Activated CD8-positive, alpha-beta T cell treated with anti-CD3 and anti-CD28 coated beads, Interleukin-2, amount 10 ng/mL, durations not matched to agents 7 days and 5 days (primary cell): Measurements from ENCODE around the gene ARHGAP26. TPM values are rescaled to one million over a fixed set of nuclear protein-coding genes. Genes with fewer than 3 reads are reported as not detected.
"Not testable (repeated sequence)": the region's sequence is repeated elsewhere in the genome, so short reads cannot be mapped to it uniquely, and the experiment has no call there.

ENCODE experiments used
- ATAC-seq: fragments of 150-1000 bp; cut with Tn5 transposase; one replicate; pipeline ENCODE4 v1.10.0; 2021; ENCODE audit warnings: moderate library complexity
- CTCF ChIA-PET: fragments of 350-600 bp; sonication (Branson Sonifier 250); formaldehyde crosslinking; loops from one replicate; lab custom pipeline; 2021; ENCODE audit warnings: antibody characterized with exemption; lab: Charles Lee
- POLR2A ChIA-PET: fragments of 350-600 bp; sonication (Branson Sonifier 250); formaldehyde crosslinking; loops from one replicate; lab custom pipeline; 2021; ENCODE audit warnings: antibody characterized with exemption; lab: Charles Lee
- DNase-seq: peaks from one replicate; pipeline ENCODE4 v3.0.0-alpha.2; 2020
- H3K27ac Mint-ChIP-seq: one replicate; pipeline ENCODE4 v1.8.0; 2021; ENCODE audit warnings: mild to moderate bottlenecking, mixed read lengths
- H3K27me3 Mint-ChIP-seq: one replicate; pipeline ENCODE4 v1.8.0; 2021; ENCODE audit warnings: low read depth, mixed read lengths
- H3K36me3 Mint-ChIP-seq: one replicate; pipeline ENCODE4 v1.8.0; 2021; ENCODE audit warnings: low read depth, mixed read lengths
- H3K4me1 Mint-ChIP-seq: one replicate; pipeline ENCODE4 v1.8.0; 2021; ENCODE audit warnings: low read depth, mixed read lengths
- H3K4me3 Mint-ChIP-seq: one replicate; pipeline ENCODE4 v1.8.0; 2021; ENCODE audit warnings: mild to moderate bottlenecking, mixed read lengths
- H3K9me3 Mint-ChIP-seq: one replicate; pipeline ENCODE4 v1.8.0; 2022; ENCODE audit warnings: mixed read lengths; ENCODE audit not compliant: insufficient read depth
- total RNA-seq, 2 experiments: library from RNA; stranded (reverse); gene quantifications; one replicate each; pipeline ENCODE4 v1.2.3, GENCODE V29; 2021

Gene ARHGAP26
- total RNA-seq, 2 experiments from 2014 or later, result 25.4 to 30.3 TPM

DNA sequence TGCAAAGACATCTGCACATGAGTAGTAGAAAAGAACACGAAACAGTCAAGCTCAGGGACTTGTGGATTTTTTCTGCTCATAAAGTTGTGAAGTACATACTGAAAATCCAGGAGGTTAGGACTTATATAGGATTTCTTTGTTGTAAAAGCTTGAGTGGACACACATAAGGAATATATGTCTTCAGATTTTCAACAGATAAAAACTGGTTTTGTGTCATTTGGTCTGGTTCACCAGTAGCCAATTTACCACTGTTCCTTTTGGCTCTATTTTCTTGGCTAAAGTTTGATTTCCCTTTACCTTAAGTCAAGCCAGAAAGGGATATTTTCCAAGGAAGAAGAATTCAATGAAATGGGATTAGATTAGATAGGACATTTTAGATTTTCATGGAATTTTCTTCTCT, 429.0 kb downstream of the ARHGAP26 start:
- Mint-ChIP-seq H3K4me3 (no peak overlapping the region), H3K27ac (no peak overlapping the region), H3K4me1 (peaks cover 8% of the 10 kb centered on the region), H3K27me3 (no peaks in the 10 kb centered on the region), H3K9me3 (peaks cover 16% of the 10 kb centered on the region), H3K36me3 (peaks cover 15% of the 10 kb centered on the region)
- ChIA-PET CTCF (no interaction called here), POLR2A (no interaction called here)
- ATAC-seq (no peak), DNase-seq (no peak)

- CTCF ChIA-PET, result interaction anchor here (0.6 kb wide), 1 partner anchor 598 kb away, joined by 3 read pairs; no protein-coding TSS in a partner anchor
- no peaks in the 10 kb centered on the region for H3K27me3 Mint-ChIP-seq
- no peak overlapping the region for H3K4me3 Mint-ChIP-seq
- DNase-seq (no peak), ATAC-seq (no peak)
- peaks cover 8% of the 10 kb centered on the region for H3K4me1 Mint-ChIP-seq
- peaks cover 16% of the 10 kb centered on the region for H3K9me3 Mint-ChIP-seq
- no peak overlapping the region for H3K27ac Mint-ChIP-seq
- POLR2A ChIA-PET, result no interaction called here
- H3K36me3 Mint-ChIP-seq, result peaks cover 15% of the 10 kb centered on the region
These were observed 429.7 kb downstream of the ARHGAP26 start for GRCh38 chr5:143199843-143200242.

- Mint-ChIP-seq H3K9me3 (peaks cover 16% of the 10 kb centered on the region), H3K36me3 (peaks cover 15% of the 10 kb centered on the region), H3K4me1 (peaks cover 8% of the 10 kb centered on the region), H3K27me3 (no peaks in the 10 kb centered on the region), H3K27ac (no peak overlapping the region), H3K4me3 (no peak overlapping the region)
- ATAC-seq (peak; percentile 53), DNase-seq (no peak)
- ChIA-PET CTCF (no interaction called here), POLR2A (no interaction called here)
These were observed 430.7 kb downstream of the ARHGAP26 start for GRCh38 chr5:143200781-143201398.

- peaks cover 15% of the 10 kb centered on the region for H3K36me3 Mint-ChIP-seq
- CTCF ChIA-PET, result no interaction called here
- H3K27ac Mint-ChIP-seq, result no peak overlapping the region
- no peak overlapping the region for H3K4me3 Mint-ChIP-seq
- POLR2A ChIA-PET, result no interaction called here
- peaks cover 16% of the 10 kb centered on the region for H3K9me3 Mint-ChIP-seq
- no peaks in the 10 kb centered on the region for H3K27me3 Mint-ChIP-seq
- DNase-seq (no peak), ATAC-seq (no peak)
- H3K4me1 Mint-ChIP-seq, result peaks cover 13% of the 10 kb centered on the region
These were observed 431.4 kb downstream of the ARHGAP26 start for GRCh38 chr5:143201589-143201988.

DNA sequence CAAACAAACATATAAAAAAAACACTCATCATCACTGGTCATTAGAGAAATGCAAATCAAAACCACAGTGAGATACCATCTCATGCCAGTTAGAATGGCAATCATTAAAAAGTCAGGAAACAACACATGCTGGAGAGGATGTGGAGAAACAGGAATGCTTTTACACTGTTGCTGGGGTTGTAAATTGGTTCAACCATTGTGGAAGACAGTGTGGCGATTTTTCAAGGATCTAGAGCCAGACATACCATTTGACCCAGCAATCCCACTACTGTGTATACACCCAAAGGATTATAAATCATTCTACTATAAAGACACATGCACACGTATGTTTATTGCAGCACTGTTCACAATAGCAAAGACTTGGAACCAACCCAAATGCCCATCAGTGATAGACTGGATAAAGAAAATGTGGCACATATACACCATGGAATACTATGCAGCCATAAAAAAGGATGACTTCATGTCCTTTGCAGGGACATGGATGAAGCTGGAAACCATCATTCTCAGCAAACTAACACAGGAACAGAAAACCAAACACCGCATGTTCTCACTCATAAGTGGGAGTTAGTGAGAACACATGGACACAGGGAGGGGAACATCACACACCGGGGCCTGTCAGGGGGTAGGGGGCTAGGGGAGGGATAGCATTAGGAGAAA, 433.3 kb downstream of the ARHGAP26 start:
- DNase-seq, ATAC-seq, H3K9me3 Mint-ChIP-seq, H3K4me3 Mint-ChIP-seq, CTCF ChIA-PET, H3K27me3 Mint-ChIP-seq, POLR2A ChIA-PET, H3K27ac Mint-ChIP-seq, H3K4me1 Mint-ChIP-seq: not testable (repeated sequence)
- H3K36me3 Mint-ChIP-seq, result peaks cover 10% of the 10 kb centered on the region

DNA sequence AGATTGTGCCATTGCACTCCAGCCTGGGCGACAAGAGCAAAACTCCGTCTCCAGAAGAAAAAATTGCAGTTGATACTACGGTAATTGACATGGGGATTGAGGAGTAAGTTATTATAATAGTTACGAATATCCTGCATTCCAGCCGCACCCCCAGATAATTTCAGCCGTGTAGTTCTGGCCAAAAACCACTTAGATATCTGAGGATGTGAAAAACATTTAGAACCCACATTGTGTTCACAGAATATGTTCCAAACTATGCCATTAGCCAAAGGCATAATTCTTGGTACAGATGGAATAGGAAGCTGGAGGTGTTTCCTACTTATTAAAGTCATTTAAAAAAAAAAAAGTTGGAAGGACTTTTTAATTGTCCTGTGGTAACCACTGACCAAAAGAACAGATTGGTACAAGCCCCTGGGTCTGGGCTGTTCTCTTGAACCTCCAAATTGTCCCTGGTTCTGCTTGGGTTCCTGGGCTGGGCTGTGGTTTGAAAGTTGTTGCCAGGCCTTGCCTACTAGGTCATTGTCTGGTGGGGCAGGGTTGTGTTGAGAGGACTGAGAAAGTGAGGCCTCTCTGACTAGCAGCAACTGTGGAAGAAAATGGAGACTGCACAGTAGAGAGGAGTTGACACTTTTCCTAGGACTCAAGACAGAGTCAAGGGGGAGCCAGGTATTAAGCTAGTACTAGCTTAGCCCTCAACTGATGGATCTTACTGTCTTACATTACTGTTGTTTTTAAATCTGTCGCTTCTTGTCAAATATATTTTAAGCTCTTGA, 434.5 kb downstream of the ARHGAP26 start:
- ATAC-seq, result no peak
- Mint-ChIP-seq H3K4me1 (peaks cover 9% of the 10 kb centered on the region), H3K4me3 (no peak overlapping the region), H3K27ac (no peak overlapping the region), H3K9me3 (peaks cover 5% of the 10 kb centered on the region), H3K36me3 (peaks cover 13% of the 10 kb centered on the region), H3K27me3 (no peaks in the 10 kb centered on the region)
- DNase-seq, result no peak
- CTCF ChIA-PET, result interaction anchor here (1.1 to 1.3 kb wide), 2 partner anchors 15 to 191 kb away, joined by 5 read pairs; no protein-coding TSS in a partner anchor
- POLR2A ChIA-PET, result interaction anchor here (1.4 kb wide), 1 partner anchor 24 kb away, joined by 4 read pairs; no protein-coding TSS in a partner anchor

- DNase-seq (no peak), ATAC-seq (no peak)
- H3K36me3 Mint-ChIP-seq, result peaks cover 13% of the 10 kb centered on the region
- no peak overlapping the region for H3K27ac Mint-ChIP-seq
- CTCF ChIA-PET, result interaction anchor here (1.1 to 1.3 kb wide), 2 partner anchors 14 to 192 kb away, joined by 5 read pairs; no protein-coding TSS in a partner anchor
- H3K4me3 Mint-ChIP-seq, result no peak overlapping the region
- POLR2A ChIA-PET, result interaction anchor here (1.4 kb wide), 1 partner anchor 24 kb away, joined by 4 read pairs; no protein-coding TSS in a partner anchor
- peaks cover 9% of the 10 kb centered on the region for H3K4me1 Mint-ChIP-seq
- H3K9me3 Mint-ChIP-seq, result peaks cover 5% of the 10 kb centered on the region
- no peaks in the 10 kb centered on the region for H3K27me3 Mint-ChIP-seq
These were observed 435.2 kb downstream of the ARHGAP26 start for GRCh38 chr5:143205386-143205785.

- POLR2A ChIA-PET, result no interaction called here
These were observed 435.7 kb downstream of the ARHGAP26 start for GRCh38 chr5:143205883-143206195.

DNA sequence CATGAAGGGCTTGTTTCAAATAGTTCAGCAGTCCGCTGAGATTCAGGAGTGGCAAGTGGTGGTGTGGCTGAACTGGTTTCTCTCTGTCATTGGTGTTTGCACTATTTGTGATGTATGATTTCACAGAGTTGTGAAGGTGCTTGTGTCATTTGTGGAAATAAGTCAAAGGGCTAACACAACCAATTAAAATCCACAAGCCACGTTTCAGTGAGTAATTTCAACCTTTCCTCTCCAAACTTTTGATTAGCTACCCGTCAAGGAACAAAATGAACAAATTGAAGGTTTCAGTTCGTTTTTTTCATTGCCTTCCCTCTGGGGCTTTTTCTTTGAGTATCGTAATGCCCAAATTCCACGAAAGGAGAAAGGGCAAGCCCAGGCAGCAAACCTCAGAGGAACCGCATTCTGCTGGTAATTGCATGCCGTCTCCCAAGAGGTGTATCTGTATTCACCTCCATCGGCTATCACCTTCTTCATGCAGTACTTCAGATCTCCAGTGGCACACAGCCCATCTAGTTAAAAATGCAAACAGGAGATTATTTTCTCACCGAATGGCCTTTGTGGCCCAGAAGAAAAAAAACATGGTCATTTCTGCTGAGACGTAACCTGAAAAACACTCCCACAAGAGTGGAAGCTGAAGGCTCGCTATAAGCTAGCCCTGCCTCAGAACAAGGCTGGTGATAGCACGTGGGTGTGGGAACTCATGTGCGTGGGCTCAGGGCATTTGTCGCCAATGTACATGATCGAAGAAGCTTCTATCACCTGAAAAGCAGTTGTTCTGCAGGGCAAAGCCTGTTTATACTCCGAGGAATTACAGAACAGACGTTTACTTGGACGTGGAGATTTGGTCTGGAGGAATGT, 436.2 kb downstream of the ARHGAP26 start:
- Mint-ChIP-seq H3K4me3 (no peak overlapping the region), H3K27ac (no peak overlapping the region)
- CTCF ChIA-PET, result interaction anchor here (1.2 kb wide), 1 partner anchor 20 kb away, joined by 3 read pairs; no protein-coding TSS in a partner anchor

More at GRCh38 chr5:143205883-143206195, 435.7 kb downstream of the ARHGAP26 start:
- CTCF ChIA-PET, result interaction anchor here (1.1 to 1.3 kb wide), 3 partner anchors 14 to 192 kb away, joined by 3 to 5 read pairs (median 5); no protein-coding TSS in a partner anchor
- H3K4me3 Mint-ChIP-seq, result no peak overlapping the region
- peaks cover 5% of the 10 kb centered on the region for H3K9me3 Mint-ChIP-seq
- ATAC-seq (no peak), DNase-seq (no peak)
- H3K36me3 Mint-ChIP-seq, result peaks cover 13% of the 10 kb centered on the region
- no peak overlapping the region for H3K27ac Mint-ChIP-seq
- no peaks in the 10 kb centered on the region for H3K27me3 Mint-ChIP-seq
- H3K4me1 Mint-ChIP-seq, result peaks cover 7% of the 10 kb centered on the region

DNA sequence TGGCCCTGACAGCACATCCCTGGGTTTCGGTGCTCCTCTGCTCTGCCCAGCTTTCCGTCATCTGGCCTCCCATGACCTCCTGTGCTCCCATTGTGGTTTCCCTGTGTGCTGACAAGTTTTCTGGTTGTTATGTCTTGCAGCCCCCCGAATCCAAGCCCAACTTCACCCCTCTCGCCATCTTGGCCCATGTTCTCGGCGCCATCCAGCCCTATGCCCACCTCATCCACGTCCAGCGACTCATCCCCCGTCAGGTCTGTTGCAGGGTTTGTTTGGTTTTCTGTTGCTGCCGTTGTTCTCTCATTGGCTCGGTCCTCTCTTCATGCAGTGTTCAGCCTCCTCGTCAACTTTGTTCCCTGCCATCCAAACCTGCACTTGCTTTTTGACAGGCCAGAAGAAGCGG, 436.9 kb downstream of the ARHGAP26 start:
- ATAC-seq (no peak), DNase-seq (no peak)
- H3K9me3 Mint-ChIP-seq, result no peaks in the 10 kb centered on the region
- no peaks in the 10 kb centered on the region for H3K27me3 Mint-ChIP-seq
- no peak overlapping the region for H3K4me3 Mint-ChIP-seq
- CTCF ChIA-PET, result interaction anchor here (1.2 kb wide), 1 partner anchor 19 kb away, joined by 3 read pairs; no protein-coding TSS in a partner anchor
- H3K27ac Mint-ChIP-seq, result no peak overlapping the region
- peaks cover 13% of the 10 kb centered on the region for H3K36me3 Mint-ChIP-seq
- POLR2A ChIA-PET, result no interaction called here
- peaks cover 7% of the 10 kb centered on the region for H3K4me1 Mint-ChIP-seq

More for the DNA sequence above, 436.2 kb downstream of the ARHGAP26 start:
- DNase-seq (no peak), ATAC-seq (no peak)
- H3K27me3 Mint-ChIP-seq, result no peaks in the 10 kb centered on the region
- peaks cover 2% of the 10 kb centered on the region for H3K9me3 Mint-ChIP-seq
- POLR2A ChIA-PET, result no interaction called here
- H3K36me3 Mint-ChIP-seq, result peaks cover 13% of the 10 kb centered on the region
- peaks cover 7% of the 10 kb centered on the region for H3K4me1 Mint-ChIP-seq
